WTC11 (cell line): ENCODE results near the gene MS4A4A.

ENCODE experiments used
- ATF2 ChIP-seq: sonication (generic); formaldehyde crosslinking; IDR thresholded peaks from 2 replicates; pipeline ENCODE4 v1.8.1; 2022; ENCODE audit warnings: low read depth, missing genetic modification reagents, borderline replicate concordance
- TF ChIP-seq, protein P1 (sequence below): fragments of 200-600 bp; IDR thresholded peaks from 2 replicates; pipeline ENCODE4 v1.8.0; 2022; ENCODE audit warnings: antibody characterized with exemption

DNA sequence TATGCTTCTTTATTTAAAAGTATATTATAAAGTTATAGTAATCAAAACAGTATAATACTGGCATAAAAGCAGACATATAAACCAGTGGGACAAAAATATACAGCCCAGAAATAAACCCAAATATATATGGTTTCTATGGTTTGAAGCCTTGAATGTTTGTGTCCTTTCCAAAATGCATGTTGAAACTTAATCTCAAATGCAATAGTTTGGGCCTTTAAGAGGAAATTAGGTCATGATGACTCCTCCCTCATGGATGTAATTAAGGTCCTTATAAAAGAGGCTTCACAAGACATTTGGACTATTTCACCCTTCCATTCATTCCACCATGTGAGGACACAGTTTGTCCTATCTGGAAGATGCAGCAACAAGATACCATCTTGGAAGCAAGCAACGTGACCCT, 46.5 kb downstream of the MS4A4A start, which contains the start of gene MS4A6E:
- TF ChIP-seq, protein P1, sequence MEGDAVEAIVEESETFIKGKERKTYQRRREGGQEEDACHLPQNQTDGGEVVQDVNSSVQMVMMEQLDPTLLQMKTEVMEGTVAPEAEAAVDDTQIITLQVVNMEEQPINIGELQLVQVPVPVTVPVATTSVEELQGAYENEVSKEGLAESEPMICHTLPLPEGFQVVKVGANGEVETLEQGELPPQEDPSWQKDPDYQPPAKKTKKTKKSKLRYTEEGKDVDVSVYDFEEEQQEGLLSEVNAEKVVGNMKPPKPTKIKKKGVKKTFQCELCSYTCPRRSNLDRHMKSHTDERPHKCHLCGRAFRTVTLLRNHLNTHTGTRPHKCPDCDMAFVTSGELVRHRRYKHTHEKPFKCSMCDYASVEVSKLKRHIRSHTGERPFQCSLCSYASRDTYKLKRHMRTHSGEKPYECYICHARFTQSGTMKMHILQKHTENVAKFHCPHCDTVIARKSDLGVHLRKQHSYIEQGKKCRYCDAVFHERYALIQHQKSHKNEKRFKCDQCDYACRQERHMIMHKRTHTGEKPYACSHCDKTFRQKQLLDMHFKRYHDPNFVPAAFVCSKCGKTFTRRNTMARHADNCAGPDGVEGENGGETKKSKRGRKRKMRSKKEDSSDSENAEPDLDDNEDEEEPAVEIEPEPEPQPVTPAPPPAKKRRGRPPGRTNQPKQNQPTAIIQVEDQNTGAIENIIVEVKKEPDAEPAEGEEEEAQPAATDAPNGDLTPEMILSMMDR: no peak
- TF ChIP-seq ATF2 (CRISPR knock-in tag): no peak
